Cardiac muscle cell (in vitro differentiated cells and primary cell): ENCODE data around the gene CDK5RAP2. TPM values are rescaled to one million over a fixed set of nuclear protein-coding genes. Genes with fewer than 3 reads are reported as not detected.

Source experiments
- DNase-seq, 2 donors: peaks; one replicate each; pipeline versions ENCODE4 v3.0.0 to v3.0.0-alpha.2; 2010 to 2017; ENCODE audit warnings: low read depth in 1 of 2, low spot score in 1 of 2
- H3K27ac ChIP-seq: fragments of 200-600 bp; sonication (generic); 2 replicates; pipeline ENCODE4 v1.5.1; 2016
- H3K27me3 ChIP-seq: fragments of 200-600 bp; sonication (generic); 2 replicates; pipeline ENCODE4 v1.6.0; 2016; ENCODE audit warnings: control low read depth
- H3K36me3 ChIP-seq: fragments of 200-600 bp; sonication (generic); 2 replicates; pipeline ENCODE4 v1.5.1; 2016; ENCODE audit warnings: control low read depth
- H3K4me1 ChIP-seq: fragments of 200-600 bp; sonication (generic); 2 replicates; pipeline ENCODE4 v1.8.1; 2017; ENCODE audit warnings: low read depth, mild to moderate bottlenecking, mixed run types
- H3K4me3 ChIP-seq: fragments of 200-600 bp; sonication (generic); 2 replicates; pipeline ENCODE4 v1.5.1; 2016; ENCODE audit warnings: mild to moderate bottlenecking
- H3K9me3 ChIP-seq: fragments of 200-600 bp; sonication (generic); 2 replicates; pipeline ENCODE4 v1.5.1; 2017; ENCODE audit warnings: low read depth, mild to moderate bottlenecking, control low read depth
- CTCF ChIP-seq: IDR thresholded peaks from 2 replicates; pipeline ENCODE4 v1.5.1; 2012; ENCODE audit warnings: low read depth, mild to moderate bottlenecking, low read length
- polyA plus RNA-seq: library from polyadenylated mRNA; unstranded; fragments of >200 nt; fragmentation: Nextera tagmentation; extraction: Ambion mirVana; gene quantifications from 2 replicates; pipeline ENCODE4 v1.2.1, GENCODE V29; 2016
- total RNA-seq: library from RNA; depleted of rRNA; stranded (reverse); fragments of >200 nt; gene quantifications from 2 replicates; pipeline ENCODE4 v1.2.3, GENCODE V29; 2016

CDK5RAP2 gene
- total and polyA plus RNA-seq, 2 experiments from 2014 or later: 33.5 to 60.4 TPM

GRCh38 chr9:120379611-120380010 is 200.4 kb downstream of the CDK5RAP2 start:
- Histone ChIP-seq H3K4me3 (no peak overlapping the region), H3K9me3 (no peaks in the 10 kb centered on the region), H3K4me1 (no peaks in the 10 kb centered on the region), H3K27ac (no peak overlapping the region), H3K27me3 (no peaks in the 10 kb centered on the region), H3K36me3 (no peaks in the 10 kb centered on the region)
- no peak for TF ChIP-seq CTCF
- DNase-seq: no peak

DNA sequence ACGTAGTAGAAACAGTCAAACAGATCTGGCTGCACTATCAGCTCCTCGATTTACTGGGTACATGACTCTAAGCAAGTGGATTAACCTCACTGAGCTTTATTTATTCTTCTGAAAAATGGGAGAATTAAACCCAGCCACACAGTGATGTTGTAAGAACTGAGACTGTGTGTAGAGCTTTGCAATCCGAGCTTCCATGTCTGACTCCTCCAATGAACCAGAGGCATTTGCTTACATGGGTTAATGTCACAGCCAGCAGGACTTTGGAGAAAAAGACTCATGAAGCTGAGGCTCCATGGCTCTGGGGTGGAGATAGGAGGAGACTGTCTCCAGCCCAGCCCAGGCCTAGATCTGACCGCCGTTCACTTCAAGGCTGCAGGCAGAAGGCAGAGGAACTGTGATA is 201.3 kb downstream of the CDK5RAP2 start:
- no peak overlapping the region for H3K27ac ChIP-seq
- no peaks in the 10 kb centered on the region for H3K27me3 ChIP-seq

GRCh38 chr9:120377268-120378159 is 202.5 kb downstream of the CDK5RAP2 start:
- DNase-seq: no peak
- TF ChIP-seq CTCF: no peak
- Histone ChIP-seq H3K27ac (no peak overlapping the region), H3K27me3 (no peaks in the 10 kb centered on the region), H3K4me1 (no peaks in the 10 kb centered on the region), H3K9me3 (no peaks in the 10 kb centered on the region), H3K4me3 (no peak overlapping the region), H3K36me3 (no peaks in the 10 kb centered on the region)

More for the DNA sequence above, 201.3 kb downstream of the CDK5RAP2 start:
- Histone ChIP-seq H3K36me3 (no peaks in the 10 kb centered on the region), H3K4me3 (no peak overlapping the region), H3K4me1 (no peaks in the 10 kb centered on the region), H3K9me3 (no peaks in the 10 kb centered on the region)
- DNase-seq: no peak
- TF ChIP-seq CTCF: no peak

DNA sequence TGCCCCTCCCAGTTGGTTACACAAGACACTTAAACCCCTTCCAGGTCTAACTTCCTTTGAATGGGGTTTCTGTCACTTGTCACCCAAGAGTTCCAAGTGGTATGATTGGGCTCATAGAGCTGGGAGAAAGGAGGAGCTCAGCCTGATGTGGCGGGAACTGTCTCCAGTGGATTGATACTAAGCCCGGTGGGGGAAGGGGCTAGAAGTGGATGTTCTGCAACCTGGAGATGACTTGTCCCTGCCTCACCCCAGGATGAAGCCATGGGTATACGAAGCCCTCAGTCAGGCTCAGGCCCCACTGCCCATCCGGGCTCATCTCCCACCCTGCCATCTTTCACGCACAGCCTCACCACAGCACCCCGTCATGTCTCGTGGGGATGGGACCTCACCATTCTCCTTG is 203.9 kb downstream of the CDK5RAP2 start:
- H3K27ac ChIP-seq: no peak overlapping the region

GRCh38 chr9:120375316-120375715 is 204.7 kb downstream of the CDK5RAP2 start:
- no peaks in the 10 kb centered on the region for H3K9me3 ChIP-seq
- no peak for DNase-seq

More for the DNA sequence above, 203.9 kb downstream of the CDK5RAP2 start:
- no peak for TF ChIP-seq CTCF
- DNase-seq: no peak
- Histone ChIP-seq H3K36me3 (no peaks in the 10 kb centered on the region), H3K4me1 (no peaks in the 10 kb centered on the region), H3K4me3 (no peak overlapping the region), H3K27me3 (no peaks in the 10 kb centered on the region), H3K9me3 (no peaks in the 10 kb centered on the region)

More at GRCh38 chr9:120375316-120375715, 204.7 kb downstream of the CDK5RAP2 start:
- H3K27me3 ChIP-seq: no peaks in the 10 kb centered on the region
- H3K27ac ChIP-seq: no peak overlapping the region
- no peaks in the 10 kb centered on the region for H3K4me1 ChIP-seq
- TF ChIP-seq CTCF: no peak
- no peaks in the 10 kb centered on the region for H3K36me3 ChIP-seq
- H3K4me3 ChIP-seq: no peak overlapping the region
